Measurements from ENCODE around the gene SLC4A1AP.

Gene SLC4A1AP

GRCh38 chr2:27638709-27639108, 25.0 kb upstream of the SLC4A1AP start:
- peaks cover 36% of the 10 kb centered on the region for H3K36me3 ChIP-seq (ENCODE audit: low read length)
- H3K79me2 ChIP-seq (ENCODE audit: insufficient read depth, low read length) = no peaks in the 10 kb centered on the region
- no peaks in the 10 kb centered on the region for H3K27me3 ChIP-seq (ENCODE audit: low read length)
- H3F3A ChIP-seq (ENCODE audit: insufficient read depth) = no peaks in the 10 kb centered on the region; the same call in 1 of the 2 replicates
- no peak overlapping the region for H3K27ac ChIP-seq (ENCODE audit: low read depth, low read length)
- H4K20me1 ChIP-seq (ENCODE audit: low read depth, low read length) = no peaks in the 10 kb centered on the region
- H3K9me2 ChIP-seq (replicated peaks; ENCODE audit: insufficient read depth, low read length) = no peaks in the 10 kb centered on the region
- TF ChIP-seq EZH2phosphoT487 (conservative IDR thresholded peaks at IDR 0.05; ENCODE audit: low read length) = no peak
- TF ChIP-seq, protein P1, sequence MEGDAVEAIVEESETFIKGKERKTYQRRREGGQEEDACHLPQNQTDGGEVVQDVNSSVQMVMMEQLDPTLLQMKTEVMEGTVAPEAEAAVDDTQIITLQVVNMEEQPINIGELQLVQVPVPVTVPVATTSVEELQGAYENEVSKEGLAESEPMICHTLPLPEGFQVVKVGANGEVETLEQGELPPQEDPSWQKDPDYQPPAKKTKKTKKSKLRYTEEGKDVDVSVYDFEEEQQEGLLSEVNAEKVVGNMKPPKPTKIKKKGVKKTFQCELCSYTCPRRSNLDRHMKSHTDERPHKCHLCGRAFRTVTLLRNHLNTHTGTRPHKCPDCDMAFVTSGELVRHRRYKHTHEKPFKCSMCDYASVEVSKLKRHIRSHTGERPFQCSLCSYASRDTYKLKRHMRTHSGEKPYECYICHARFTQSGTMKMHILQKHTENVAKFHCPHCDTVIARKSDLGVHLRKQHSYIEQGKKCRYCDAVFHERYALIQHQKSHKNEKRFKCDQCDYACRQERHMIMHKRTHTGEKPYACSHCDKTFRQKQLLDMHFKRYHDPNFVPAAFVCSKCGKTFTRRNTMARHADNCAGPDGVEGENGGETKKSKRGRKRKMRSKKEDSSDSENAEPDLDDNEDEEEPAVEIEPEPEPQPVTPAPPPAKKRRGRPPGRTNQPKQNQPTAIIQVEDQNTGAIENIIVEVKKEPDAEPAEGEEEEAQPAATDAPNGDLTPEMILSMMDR (IDR thresholded peaks at IDR 0.05; ENCODE audit: insufficient read depth, low read length, poor library complexity, severe bottlenecking) = no peak
- no peak overlapping the region for H3K4me2 ChIP-seq (ENCODE audit: low read depth, low read length, poor library complexity, severe bottlenecking)
- H3K9me3 ChIP-seq (ENCODE audit: insufficient read depth, low read length) = no peaks in the 10 kb centered on the region
- H3K9ac ChIP-seq (ENCODE audit: low read length) = no peak overlapping the region
- H2AFZ ChIP-seq (ENCODE audit: low read depth, low read length, severe bottlenecking) = no peak overlapping the region
- H3K4me3 ChIP-seq (ENCODE audit: insufficient read depth, low read length, poor library complexity, severe bottlenecking) = no peak overlapping the region

DNA sequence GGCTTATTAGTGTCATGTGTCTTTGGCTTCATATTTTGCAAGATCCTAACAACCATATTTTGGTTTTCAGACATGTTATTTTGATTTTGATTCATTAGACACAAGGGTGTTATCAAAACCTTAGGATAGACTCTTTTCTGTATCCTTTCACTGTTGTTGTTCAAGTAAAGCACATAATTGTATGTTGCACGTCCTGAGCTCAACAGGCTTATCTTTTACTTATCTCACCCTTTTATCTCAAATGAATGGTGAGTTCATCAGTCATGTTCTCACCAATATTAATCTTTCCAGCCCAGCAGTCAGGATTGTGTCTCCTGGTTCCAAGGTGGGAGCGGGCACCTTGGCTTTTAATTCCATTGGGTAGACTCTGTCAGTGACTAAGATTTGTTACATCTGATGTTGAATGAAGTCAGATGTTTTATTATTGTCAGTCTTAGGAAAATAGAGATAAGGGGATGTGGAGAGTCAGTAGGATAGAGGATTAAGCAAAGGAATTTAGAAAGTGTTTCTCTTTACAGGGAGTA, 22.9 kb upstream of the SLC4A1AP start:
- no peak overlapping the region for H3K4me3 ChIP-seq (ENCODE audit: insufficient read depth, low read length, poor library complexity, severe bottlenecking)
- H3K9ac ChIP-seq (ENCODE audit: low read length) = no peak overlapping the region
- H3K79me2 ChIP-seq (ENCODE audit: insufficient read depth, low read length) = no peaks in the 10 kb centered on the region
- H4K20me1 ChIP-seq (ENCODE audit: low read depth, low read length) = no peaks in the 10 kb centered on the region
- no peak overlapping the region for H2AFZ ChIP-seq (ENCODE audit: low read depth, low read length, severe bottlenecking)
- H3K9me2 ChIP-seq (replicated peaks; ENCODE audit: insufficient read depth, low read length) = no peaks in the 10 kb centered on the region
- no peak overlapping the region for H3K27ac ChIP-seq (ENCODE audit: low read depth, low read length)
- H3K36me3 ChIP-seq (ENCODE audit: low read length) = peaks cover 27% of the 10 kb centered on the region
- H3K27me3 ChIP-seq (ENCODE audit: low read length) = no peaks in the 10 kb centered on the region
- no peak overlapping the region for H3K4me2 ChIP-seq (ENCODE audit: low read depth, low read length, poor library complexity, severe bottlenecking)
- H3K9me3 ChIP-seq (ENCODE audit: insufficient read depth, low read length) = no peaks in the 10 kb centered on the region
- peaks cover 4% of the 10 kb centered on the region for H3F3A ChIP-seq (ENCODE audit: insufficient read depth)
- no peak for TF ChIP-seq EZH2phosphoT487 (conservative IDR thresholded peaks at IDR 0.05; ENCODE audit: low read length)
- TF ChIP-seq, protein P1 (IDR thresholded peaks at IDR 0.05; ENCODE audit: insufficient read depth, low read length, poor library complexity, severe bottlenecking) = no peak

GRCh38 chr2:27645197-27645596, 18.5 kb upstream of the SLC4A1AP start:
- TF ChIP-seq, protein P1 (IDR thresholded peaks at IDR 0.05; ENCODE audit: insufficient read depth, low read length, poor library complexity, severe bottlenecking) = no peak
- H3K79me2 ChIP-seq (ENCODE audit: insufficient read depth, low read length) = no peaks in the 10 kb centered on the region
- no peak overlapping the region for H2AFZ ChIP-seq (ENCODE audit: low read depth, low read length, severe bottlenecking)
- H3F3A ChIP-seq (ENCODE audit: insufficient read depth) = peaks cover 4% of the 10 kb centered on the region
- no peaks in the 10 kb centered on the region for H3K9me3 ChIP-seq (ENCODE audit: insufficient read depth, low read length)
- peaks cover 19% of the 10 kb centered on the region for H3K36me3 ChIP-seq (ENCODE audit: low read length)
- no peak overlapping the region for H3K9ac ChIP-seq (ENCODE audit: low read length)
- no peaks in the 10 kb centered on the region for H3K27me3 ChIP-seq (ENCODE audit: low read length)
- H3K27ac ChIP-seq (ENCODE audit: low read depth, low read length) = no peak overlapping the region
- no peaks in the 10 kb centered on the region for H4K20me1 ChIP-seq (ENCODE audit: low read depth, low read length)
- no peak overlapping the region for H3K4me3 ChIP-seq (ENCODE audit: insufficient read depth, low read length, poor library complexity, severe bottlenecking)
- H3K4me2 ChIP-seq (ENCODE audit: low read depth, low read length, poor library complexity, severe bottlenecking) = no peak overlapping the region
- no peaks in the 10 kb centered on the region for H3K9me2 ChIP-seq (replicated peaks; ENCODE audit: insufficient read depth, low read length)
